ES-I3 (cell line): ENCODE results near the gene PCCA.

Experiments used
- H3K36me3 ChIP-seq: 2 replicates; pipeline ENCODE4 v1.6.1; 2013; ENCODE audit warnings: mild to moderate bottlenecking, low read length, control low read depth, moderate library complexity; ENCODE audit not compliant: insufficient read depth
- H3K4me1 ChIP-seq: 2 replicates; pipeline ENCODE4 v1.6.1; 2013; ENCODE audit warnings: mild to moderate bottlenecking, control low read depth, low read length; ENCODE audit not compliant: insufficient read depth
- H3K9ac ChIP-seq: 2 replicates; pipeline ENCODE4 v1.6.1; 2013; ENCODE audit warnings: low read depth, mild to moderate bottlenecking, low read length, moderate library complexity
- H3K9me3 ChIP-seq: 2 replicates; pipeline ENCODE4 v1.6.1; 2013; ENCODE audit warnings: mild to moderate bottlenecking, low read length, moderate library complexity; ENCODE audit not compliant: control insufficient read depth, insufficient read depth

PCCA gene

DNA sequence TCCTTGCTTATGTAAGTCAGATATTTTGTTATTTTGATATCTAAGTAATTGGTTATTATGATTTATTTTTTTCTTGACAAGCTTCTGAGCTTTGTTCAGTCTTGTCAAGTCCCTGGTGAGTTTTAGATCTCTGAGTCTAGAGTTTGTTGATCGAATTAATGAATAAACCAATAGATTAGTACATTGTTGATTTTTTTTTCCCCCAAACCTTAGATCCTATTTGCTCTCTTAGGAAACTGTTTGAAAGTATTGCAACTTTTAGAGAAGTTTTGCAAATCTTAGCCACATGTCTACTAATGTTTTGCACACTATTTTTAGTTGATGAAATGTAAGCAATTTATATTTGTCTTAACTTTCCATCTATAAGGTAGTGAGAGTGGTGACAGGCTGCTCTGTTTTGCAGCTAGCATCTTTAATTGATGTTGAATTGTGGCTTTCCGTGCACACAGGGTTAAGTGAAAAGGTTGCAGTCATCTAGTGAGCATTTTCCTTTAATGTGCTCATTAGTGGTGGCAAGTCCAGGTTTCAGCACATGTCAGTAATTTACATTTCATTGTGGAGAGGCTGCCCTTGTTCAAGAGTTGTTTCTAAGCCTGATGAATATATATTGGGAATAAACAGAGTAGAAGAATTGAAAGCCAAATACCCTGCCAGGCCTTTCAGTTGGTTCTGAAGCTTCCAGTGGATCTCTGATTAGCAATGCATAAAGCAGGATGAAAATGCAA, 86.3 kb downstream of the PCCA start:
- no peak overlapping the region for H3K9ac ChIP-seq
- H3K36me3 ChIP-seq = 0 out of 2 replicates have a peak, but pooled peaks cover 3% of the 10 kb centered on the region
- H3K9me3 ChIP-seq = no peaks in the 10 kb centered on the region
- H3K4me1 ChIP-seq = peaks cover 31% of the 10 kb centered on the region

GRCh38 chr13:100175803-100176182, 86.9 kb downstream of the PCCA start:
- Histone ChIP-seq H3K4me1 (peaks cover 31% of the 10 kb centered on the region), H3K36me3 (0 out of 2 replicates have a peak, but pooled peaks cover 3% of the 10 kb centered on the region), H3K9ac (no peak overlapping the region), H3K9me3 (no peaks in the 10 kb centered on the region)

DNA sequence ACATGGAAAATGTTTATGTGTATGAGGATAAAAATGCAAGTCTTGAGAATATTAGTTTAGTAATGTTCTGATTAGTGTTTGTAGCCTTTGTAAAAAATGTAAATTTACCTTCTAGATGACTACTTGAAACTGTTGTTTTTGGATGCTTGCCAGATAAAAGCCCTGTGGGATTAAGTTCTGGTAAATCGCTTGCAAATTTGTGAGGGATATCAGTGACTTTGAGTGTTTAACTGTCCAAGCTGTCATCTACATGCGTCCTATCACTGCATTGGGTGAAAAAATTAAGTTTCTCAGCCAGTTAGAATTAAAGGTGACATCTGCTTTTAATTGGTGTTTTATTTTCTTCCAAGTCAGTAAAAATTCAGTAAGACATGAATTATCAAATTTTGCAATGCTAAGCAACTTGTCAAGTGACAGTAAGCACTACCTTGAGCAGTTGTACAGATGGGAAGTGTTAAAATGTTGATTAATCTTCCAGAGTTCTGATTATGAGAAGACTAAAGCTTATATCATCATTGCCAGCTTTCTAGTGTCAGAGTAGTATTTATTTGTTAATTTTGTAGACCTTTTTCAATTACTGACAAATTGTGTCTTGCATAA, 88.0 kb downstream of the PCCA start:
- Histone ChIP-seq H3K4me1 (peaks cover 31% of the 10 kb centered on the region), H3K9ac (no peak overlapping the region), H3K36me3 (0 out of 2 replicates have a peak, but pooled peaks cover 3% of the 10 kb centered on the region), H3K9me3 (no peaks in the 10 kb centered on the region)

DNA sequence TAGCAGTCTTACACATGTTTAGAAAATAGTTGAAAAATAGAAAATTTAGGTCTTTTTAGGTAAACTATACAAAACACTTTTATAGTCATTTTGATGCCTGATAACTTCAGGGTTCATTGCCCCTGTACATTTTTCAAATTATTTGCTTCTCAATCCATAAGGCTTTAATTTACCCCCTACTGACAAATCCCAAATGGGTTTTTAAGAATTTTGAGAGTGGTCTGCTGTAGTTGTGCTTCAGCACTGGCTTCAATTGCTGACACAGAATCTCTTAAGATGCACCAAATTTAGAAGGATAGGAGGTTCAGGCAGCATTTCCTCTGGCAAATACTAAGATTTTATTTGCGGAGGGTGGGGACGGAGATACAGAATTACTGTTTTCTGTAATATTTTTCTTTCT, 89.4 kb downstream of the PCCA start:
- H3K4me1 ChIP-seq = peaks cover 31% of the 10 kb centered on the region
- no peak overlapping the region for H3K9ac ChIP-seq
- no peaks in the 10 kb centered on the region for H3K9me3 ChIP-seq
- H3K36me3 ChIP-seq = no peaks in the 10 kb centered on the region

- H3K9me3 ChIP-seq = no peaks in the 10 kb centered on the region
- H3K4me1 ChIP-seq = peaks cover 31% of the 10 kb centered on the region
- no peak overlapping the region for H3K9ac ChIP-seq
- H3K36me3 ChIP-seq = no peaks in the 10 kb centered on the region
These were observed 90.4 kb downstream of the PCCA start for GRCh38 chr13:100179276-100179675.

DNA sequence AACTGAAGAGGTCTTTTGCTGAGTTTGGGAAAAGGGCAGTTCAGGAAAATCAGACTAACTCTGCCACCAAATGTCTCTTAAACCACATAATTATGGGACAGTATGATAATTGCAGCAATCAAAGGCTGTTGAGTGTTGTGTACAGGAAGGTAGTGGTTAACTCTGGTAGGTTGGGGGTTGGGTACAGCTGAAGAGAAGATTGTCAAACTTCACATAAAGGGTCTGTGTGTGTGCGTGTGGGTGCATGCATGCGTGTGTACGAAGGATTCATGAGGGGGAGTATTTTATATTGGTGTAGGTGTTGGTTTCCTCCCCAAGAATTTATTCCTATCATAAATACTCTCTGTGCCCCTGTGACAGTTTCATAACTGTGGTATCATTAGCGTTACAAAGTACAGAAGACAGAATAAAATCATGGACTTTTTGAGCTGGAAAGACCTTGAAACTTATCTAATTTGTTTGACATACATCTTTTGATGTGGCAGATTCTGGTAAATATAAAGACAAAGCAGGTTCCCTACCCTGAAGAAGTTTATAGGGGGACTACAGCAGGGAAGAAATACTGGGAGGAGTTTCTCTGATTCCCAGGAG, 94.1 kb downstream of the PCCA start:
- Histone ChIP-seq H3K4me1 (peaks cover 10% of the 10 kb centered on the region; the same call in 1 of the 2 replicates), H3K9ac (no peak overlapping the region), H3K9me3 (no peaks in the 10 kb centered on the region), H3K36me3 (no peaks in the 10 kb centered on the region)

DNA sequence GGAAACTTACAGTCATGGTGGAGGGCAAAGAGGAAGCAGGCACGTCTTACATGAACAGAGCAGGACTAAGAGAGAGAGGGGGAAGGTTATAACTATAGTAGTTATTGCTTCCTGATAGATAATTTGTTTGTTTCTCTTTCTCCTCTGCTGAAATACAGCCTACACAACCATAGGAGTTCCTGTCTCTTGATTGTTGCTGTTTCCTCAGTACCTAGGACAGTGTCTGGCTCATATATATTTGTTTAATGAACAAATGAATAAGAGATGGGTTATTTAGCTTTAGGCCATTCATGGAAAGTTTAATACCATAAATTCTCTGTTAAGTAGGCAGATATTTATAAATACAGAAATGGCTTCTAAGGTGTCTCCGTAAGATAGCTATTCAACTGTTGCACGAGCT, 95.2 kb downstream of the PCCA start:
- Histone ChIP-seq H3K9ac (no peak overlapping the region), H3K4me1 (0 out of 2 replicates have a peak, but pooled peaks cover 5% of the 10 kb centered on the region), H3K36me3 (no peaks in the 10 kb centered on the region), H3K9me3 (no peaks in the 10 kb centered on the region)

GRCh38 chr13:100195568-100195967, 106.7 kb downstream of the PCCA start:
- Histone ChIP-seq H3K9me3 (no peaks in the 10 kb centered on the region; the same call in 1 of the 2 replicates), H3K36me3 (no peaks in the 10 kb centered on the region), H3K4me1 (peaks cover 30% of the 10 kb centered on the region; the same call in 1 of the 2 replicates), H3K9ac (no peak overlapping the region)

DNA sequence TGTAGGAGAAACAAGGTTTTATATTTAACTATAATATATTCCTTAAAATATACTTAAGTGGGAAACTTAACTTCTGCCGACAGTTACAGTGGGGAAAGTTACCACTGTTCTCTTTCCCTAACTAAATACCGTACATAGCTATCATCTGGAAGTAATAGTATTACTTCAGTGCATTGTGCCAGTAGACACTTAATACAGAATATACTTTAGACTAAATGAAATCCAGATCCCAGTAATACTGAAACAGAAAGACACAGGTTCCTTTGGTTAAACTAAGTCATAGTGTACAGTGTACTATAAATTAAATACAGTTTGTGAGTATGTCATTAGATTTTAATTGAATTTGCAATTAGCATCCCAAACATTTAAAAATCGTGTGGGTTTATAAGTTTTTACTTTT, 107.5 kb downstream of the PCCA start:
- peaks cover 30% of the 10 kb centered on the region; the same call in 1 of the 2 replicates for H3K4me1 ChIP-seq
- no peaks in the 10 kb centered on the region; the same call in 1 of the 2 replicates for H3K9me3 ChIP-seq
- no peaks in the 10 kb centered on the region for H3K36me3 ChIP-seq
- H3K9ac ChIP-seq = no peak overlapping the region

DNA sequence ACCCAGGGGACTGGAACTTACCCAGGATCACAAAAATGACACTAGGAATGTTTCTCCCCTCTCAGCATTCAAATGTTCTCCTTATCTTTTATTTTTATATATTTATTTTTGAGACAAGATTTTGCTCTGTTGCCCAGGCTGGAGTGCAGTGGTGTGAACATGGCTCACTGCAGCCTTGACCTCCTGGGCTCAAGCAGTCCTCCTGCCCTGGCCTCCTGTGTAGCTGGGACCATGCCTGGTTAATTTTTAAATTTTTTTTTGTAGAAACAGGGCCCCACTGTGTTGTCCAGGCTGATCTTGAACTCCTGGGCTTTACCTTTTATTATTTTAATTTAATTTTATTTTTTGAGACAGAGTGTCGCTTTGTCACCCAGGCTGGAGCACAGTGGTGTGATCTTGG, 108.2 kb downstream of the PCCA start:
- Histone ChIP-seq H3K9ac (no peak overlapping the region), H3K9me3 (peaks cover 1% of the 10 kb centered on the region; the same call in 1 of the 2 replicates), H3K36me3 (no peaks in the 10 kb centered on the region), H3K4me1 (peaks cover 26% of the 10 kb centered on the region; the same call in 1 of the 2 replicates)

DNA sequence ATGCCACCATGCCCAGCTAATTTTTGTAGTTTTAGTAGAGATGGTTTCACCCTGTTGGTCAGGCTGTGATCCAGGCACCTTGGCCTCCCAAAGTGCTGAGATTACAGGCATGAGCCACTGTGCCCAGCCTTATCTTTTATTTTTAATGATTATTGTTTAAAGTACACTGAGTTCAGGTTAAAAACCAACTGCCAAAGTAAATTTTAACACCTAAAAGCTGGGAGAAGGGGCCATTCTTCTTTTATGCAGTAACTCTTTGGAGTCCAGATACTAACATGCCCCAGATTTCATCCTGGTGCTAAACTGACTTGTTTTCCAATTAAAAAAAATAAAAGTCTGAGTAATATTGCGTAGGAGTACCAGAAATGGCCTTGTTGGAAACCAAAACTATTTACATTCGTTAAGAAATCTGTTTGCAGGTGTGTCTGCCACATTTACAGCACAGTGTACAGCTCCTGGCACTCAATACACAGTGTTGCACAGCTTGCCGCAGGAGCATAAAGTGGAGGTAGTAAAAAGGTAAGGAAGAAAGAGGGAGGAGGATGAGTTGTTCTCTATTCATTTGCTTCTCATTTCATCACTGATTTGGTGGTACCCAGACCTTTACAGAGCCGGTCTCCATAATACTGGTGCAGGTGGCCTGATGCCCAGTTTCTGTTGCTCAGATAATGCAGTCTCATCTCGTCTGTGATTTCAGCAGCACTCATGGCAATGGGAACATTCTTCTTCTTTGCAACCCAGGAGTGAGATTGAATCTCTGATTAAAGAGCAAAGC, 108.9 kb downstream of the PCCA start:
- Histone ChIP-seq H3K4me1 (peaks cover 23% of the 10 kb centered on the region; the same call in 1 of the 2 replicates), H3K36me3 (no peaks in the 10 kb centered on the region), H3K9ac (no peak overlapping the region), H3K9me3 (peaks cover 3% of the 10 kb centered on the region; the same call in 1 of the 2 replicates)

GRCh38 chr13:100203696-100204367, 114.9 kb downstream of the PCCA start:
- Histone ChIP-seq H3K9ac (no peak overlapping the region), H3K4me1 (no peaks in the 10 kb centered on the region), H3K9me3 (peaks cover 3% of the 10 kb centered on the region; the same call in 1 of the 2 replicates), H3K36me3 (no peaks in the 10 kb centered on the region)

- H3K36me3 ChIP-seq = no peaks in the 10 kb centered on the region
- H3K9ac ChIP-seq = no peak overlapping the region
- H3K9me3 ChIP-seq = no peaks in the 10 kb centered on the region
- no peaks in the 10 kb centered on the region for H3K4me1 ChIP-seq
These were observed 119.1 kb downstream of the PCCA start for GRCh38 chr13:100208002-100208401.

- H3K9me3 ChIP-seq = no peaks in the 10 kb centered on the region
- no peak overlapping the region for H3K9ac ChIP-seq
- no peaks in the 10 kb centered on the region for H3K4me1 ChIP-seq
- no peaks in the 10 kb centered on the region for H3K36me3 ChIP-seq
These were observed 119.7 kb downstream of the PCCA start for GRCh38 chr13:100208626-100209025.
